ENCODE measurements around the gene KRTAP25-1. TPM values are rescaled to one million over a fixed set of nuclear protein-coding genes. Genes with fewer than 3 reads are reported as not detected.

Gene KRTAP25-1
- total and polyA plus RNA-seq, 2 of the 4 experiments (the other 2 are of a cell fraction) = not detected

- Histone ChIP-seq H3K14ac (replicated peaks; ENCODE audit: low read depth, low read length) (no peak overlapping the region), H2BK20ac (ENCODE audit: low read depth, low read length) (no peak overlapping the region), H3K4me1 (ENCODE audit: control insufficient read depth, insufficient read depth, low read length) (no peaks in the 10 kb centered on the region), H3K56ac (ENCODE audit: extremely low read depth, insufficient read depth, low read length) (no peak overlapping the region), H2AK5ac (ENCODE audit: low read depth, low read length) (no peak overlapping the region), H3K9ac (ENCODE audit: low read depth, low read length) (no peak overlapping the region), H3K9me1 (ENCODE audit: insufficient read depth, low read length) (no peaks in the 10 kb centered on the region), H2AK9ac (replicated peaks; ENCODE audit: low read depth, low read length, poor library complexity) (no peak overlapping the region), H3K27ac (ENCODE audit: insufficient read depth, low read length) (no peak overlapping the region), H2BK120ac (ENCODE audit: low read depth, low read length) (no peak overlapping the region), H4K91ac (ENCODE audit: insufficient read depth, low read depth, low read length) (no peak overlapping the region), H3K4ac (ENCODE audit: low read depth, low read length) (no peak overlapping the region), H3K27me3 (ENCODE audit: control insufficient read depth, insufficient read depth, low read length) (no peaks in the 10 kb centered on the region), H2AFZ (replicated peaks; ENCODE audit: low read length, poor library complexity) (no peak overlapping the region), H3K79me1 (ENCODE audit: low read depth in 1 of 2, low read length in 2 of 2) (no peaks in the 10 kb centered on the region), H3K9me3 (ENCODE audit: control insufficient read depth, insufficient read depth, low read length) (peaks cover 15% of the 10 kb centered on the region), H2BK15ac (ENCODE audit: low read depth, low read length) (no peak overlapping the region), H2BK5ac (ENCODE audit: low read depth, low read length, poor library complexity, severe bottlenecking) (no peak overlapping the region), H3K4me2 (ENCODE audit: low read depth, low read length) (no peak overlapping the region), H3K18ac (ENCODE audit: low read depth, low read length) (no peak overlapping the region), H3K4me3 (ENCODE audit: insufficient read depth, low read depth, low read length) (no peak overlapping the region), H3K23ac (ENCODE audit: low read depth, low read length) (no peak overlapping the region), H4K8ac (ENCODE audit: low read depth in 2 of 2, low read length in 2 of 2) (no peak overlapping the region), H3K36me3 (ENCODE audit: control insufficient read depth, insufficient read depth, low read length) (no peaks in the 10 kb centered on the region), H4K5ac (ENCODE audit: low read depth, low read length) (no peak overlapping the region), H4K20me1 (ENCODE audit: insufficient read depth, low read length) (no peaks in the 10 kb centered on the region)
- TF ChIP-seq MAFK (IDR thresholded peaks at IDR 0.05; ENCODE audit: low read depth, low read length) (no peak), NFE2L2 (IDR thresholded peaks at IDR 0.05; ENCODE audit: low read depth, low read length) (no peak), RAD21 (IDR thresholded peaks at IDR 0.05; ENCODE audit: low read length) (no peak), SMC3 (IDR thresholded peaks at IDR 0.05; ENCODE audit: low read depth, low read length) (no peak), MXI1 (IDR thresholded peaks at IDR 0.05; ENCODE audit: borderline replicate concordance, low read depth, low read length) (no peak), USF2 (IDR thresholded peaks at IDR 0.05; ENCODE audit: low read depth, low read length) (no peak), MAZ (IDR thresholded peaks at IDR 0.05; ENCODE audit: borderline replicate concordance, low read depth, low read length) (no peak), CEBPB (IDR thresholded peaks at IDR 0.05; ENCODE audit: low read depth, low read length) (no peak), FOS (IDR thresholded peaks at IDR 0.05; ENCODE audit: low read depth, low read length) (no peak), POLR2A (IDR thresholded peaks at IDR 0.05; ENCODE audit: low read depth, low read length) (no peak), ELK1 (IDR thresholded peaks at IDR 0.05; ENCODE audit: borderline replicate concordance, low read depth, low read length) (no peak), BHLHE40 (IDR thresholded peaks at IDR 0.05; ENCODE audit: low read depth, low read length) (no peak)
- in situ Hi-C loops (cut with MboI; ENCODE audit: low sequenced_read_pairs) = no loop called here
- ChIA-PET CTCF (no interaction called here), POLR2A (ENCODE audit: unreplicated experiment) (no interaction called here)
- dilution Hi-C loops (cut with HindIII; ENCODE audit: low sequenced_read_pairs, unreplicated experiment) = no loop called here
- intact Hi-C loops (cut with micrococcal nuclease) = no loop called here
- DNase-seq = no peak
- no TSS peak for BruUV-seq (replicated peaks)
- WGBS, 2 experiments (ENCODE audit: extremely low coverage in 2 of 2, insufficient read length in 1 of 2) = no CpG with 5 or more reads among the region's 5 CpGs
- no peak for ATAC-seq (ENCODE audit: low read depth)
Observed at GRCh38 chr21:30268608-30269197, 20.6 kb downstream of the KRTAP25-1 start.

Measured in IMR-90 (cell line).